ENCODE measurements around the gene PRKG1.

- TF ChIP-seq POLR2A (IDR thresholded peaks at IDR 0.05; ENCODE audit: low read depth, low read length) (no peak), POLR2AphosphoS5 (IDR thresholded peaks at IDR 0.05; ENCODE audit: low read depth, low read length) (no peak)
These were observed 1240.7 kb downstream of the PRKG1 start for GRCh38 chr10:52314822-52315552.
